GM18519 (cell line): ENCODE measurements around the gene HYOU1.
A peak's percentile ranks its signal among the peaks of the same experiment; 100 is the strongest.
"Not testable (repeated sequence)": the region's sequence is repeated elsewhere in the genome, so short reads cannot be mapped to it uniquely, and the experiment has no call there.

ENCODE experiments used
- ATAC-seq: cut with Tn5 transposase; IDR thresholded peaks from one replicate; pipeline ENCODE4 v1.9.1; 2021; ENCODE audit warnings: mild to moderate bottlenecking, moderate library complexity; ENCODE audit not compliant: unreplicated experiment, low FRiP score

The HYOU1 gene

DNA sequence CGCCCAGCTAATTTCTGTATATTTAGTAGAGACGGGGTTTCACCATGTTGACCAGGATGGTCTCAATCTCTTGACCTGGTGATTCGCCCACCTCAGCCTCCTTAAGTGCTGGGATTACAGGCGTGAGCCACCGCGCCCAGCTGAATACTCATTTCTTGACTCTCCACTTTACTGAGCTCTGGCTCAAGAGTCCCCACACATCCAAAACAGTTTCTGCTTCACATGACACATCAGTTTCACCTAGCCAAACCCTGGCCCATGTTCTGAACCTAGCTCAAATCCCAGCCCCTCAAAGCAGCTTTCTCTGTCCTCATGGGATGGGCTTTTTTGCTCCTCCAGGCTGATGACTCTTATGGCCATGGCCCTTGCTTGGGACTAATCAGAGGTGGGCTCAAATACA lies 9.8 kb downstream of the HYOU1 start:
- ATAC-seq: no peak

DNA sequence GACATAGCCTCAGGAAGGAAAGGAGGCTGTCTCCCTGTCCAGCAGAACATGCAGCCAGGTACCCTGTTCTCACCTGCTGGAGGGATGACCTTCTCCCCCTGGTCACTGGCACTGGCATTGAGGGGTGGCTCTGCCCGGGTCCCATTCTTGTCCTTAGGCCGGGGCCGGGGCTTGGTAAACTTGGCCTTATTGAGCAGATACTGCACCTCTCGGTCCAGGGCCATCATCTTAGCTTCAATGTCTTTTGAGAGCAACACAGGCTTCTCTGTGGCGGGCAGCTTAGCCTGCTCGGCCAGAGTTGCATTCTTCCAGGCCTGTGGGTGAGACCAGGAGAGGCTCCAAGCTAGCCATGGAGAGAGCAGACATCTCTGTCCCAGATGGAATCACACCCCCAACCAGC lies 10.5 kb downstream of the HYOU1 start:
- no peak for ATAC-seq

DNA sequence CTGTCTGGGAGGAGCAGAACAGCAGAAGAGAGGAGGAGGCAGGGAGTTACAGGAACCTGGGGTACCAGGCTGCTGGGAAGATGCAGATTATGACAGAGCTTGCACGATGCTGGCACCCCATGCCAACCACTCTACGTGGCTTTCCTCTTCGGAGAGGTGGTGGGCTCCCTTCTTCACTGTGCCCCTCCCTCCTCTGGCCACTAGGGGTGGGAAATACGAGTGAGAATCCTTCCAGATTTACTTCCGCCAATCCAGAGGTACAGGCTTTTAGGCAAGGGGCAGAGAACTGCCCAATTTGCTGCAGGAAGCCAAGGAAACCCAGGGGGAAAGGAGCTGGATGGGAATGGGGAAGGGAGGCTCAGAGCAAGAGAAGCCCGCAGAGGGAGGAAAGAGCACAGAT lies 12.3 kb downstream of the HYOU1 start:
- no peak for ATAC-seq

DNA sequence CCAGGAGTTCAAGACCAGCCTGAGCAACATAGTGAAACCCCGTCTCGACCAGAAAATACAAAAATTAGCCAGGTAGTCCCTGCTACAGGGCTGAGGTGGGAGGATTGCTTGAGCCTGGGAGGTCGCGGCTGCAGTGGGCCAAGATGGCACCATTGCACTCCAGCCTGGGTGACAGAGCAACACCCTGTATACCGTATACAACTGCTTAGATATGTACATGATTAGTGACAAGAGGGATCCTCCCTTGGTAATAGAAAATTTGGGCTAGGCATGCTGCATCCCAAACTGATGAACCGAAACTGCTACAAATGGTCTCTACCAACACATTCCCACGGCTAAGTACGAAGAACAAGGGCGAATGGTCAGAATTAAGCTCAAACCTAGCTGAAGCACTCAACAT lies 14.1 kb downstream of the HYOU1 start:
- ATAC-seq: no peak

DNA sequence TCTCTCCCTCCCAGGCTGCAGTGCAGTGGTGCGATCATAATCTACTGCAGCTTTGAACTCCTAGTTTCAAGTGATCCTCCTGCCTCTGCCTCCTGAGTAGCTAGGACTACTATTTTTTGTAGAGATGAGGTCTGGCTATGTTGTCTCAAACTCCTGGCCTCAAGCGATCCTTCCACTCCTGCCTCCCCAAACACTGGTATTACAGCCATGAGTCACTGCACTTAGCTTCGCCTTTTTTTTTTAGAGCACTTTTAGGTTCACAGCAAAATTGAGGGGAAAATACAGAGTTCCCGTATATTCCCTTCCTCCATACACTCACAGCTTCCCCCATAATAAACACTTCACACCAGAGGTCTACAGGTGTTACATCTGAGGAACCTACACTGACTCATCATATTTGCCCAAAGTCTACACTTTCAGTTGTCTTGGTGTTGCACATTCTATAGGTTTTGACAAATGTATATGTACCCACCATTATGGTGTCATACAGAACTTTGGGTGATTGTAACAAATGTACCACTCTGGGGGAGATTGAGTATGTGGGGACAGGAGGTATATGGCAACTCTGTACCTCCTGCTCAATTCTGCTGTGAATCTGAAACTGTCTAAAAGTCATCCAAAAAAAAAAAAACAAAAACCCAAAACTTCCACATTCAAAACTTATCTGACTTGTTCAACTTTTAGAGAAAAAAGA lies 15.0 kb downstream of the HYOU1 start:
- no peak for ATAC-seq

DNA sequence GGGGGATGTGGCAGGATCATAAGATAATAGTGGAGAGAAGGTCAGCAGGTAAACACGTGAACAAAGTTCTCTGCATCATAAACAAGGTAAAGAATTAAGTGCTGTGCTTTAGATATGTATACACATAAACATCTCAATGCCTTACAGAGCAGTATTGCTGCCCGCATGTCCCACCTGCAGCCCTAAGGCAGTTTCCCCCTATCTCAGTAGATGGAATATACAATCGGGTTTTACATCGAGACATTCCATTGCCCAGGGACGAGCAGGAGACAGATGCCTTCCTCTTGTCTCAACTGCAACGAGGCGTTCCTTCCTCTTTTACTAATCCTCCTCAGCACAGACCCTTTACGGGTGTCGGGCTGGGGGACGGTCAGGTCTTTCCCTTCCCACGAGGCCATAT lies 17.5 kb downstream of the HYOU1 start:
- ATAC-seq: not testable (repeated sequence)

DNA sequence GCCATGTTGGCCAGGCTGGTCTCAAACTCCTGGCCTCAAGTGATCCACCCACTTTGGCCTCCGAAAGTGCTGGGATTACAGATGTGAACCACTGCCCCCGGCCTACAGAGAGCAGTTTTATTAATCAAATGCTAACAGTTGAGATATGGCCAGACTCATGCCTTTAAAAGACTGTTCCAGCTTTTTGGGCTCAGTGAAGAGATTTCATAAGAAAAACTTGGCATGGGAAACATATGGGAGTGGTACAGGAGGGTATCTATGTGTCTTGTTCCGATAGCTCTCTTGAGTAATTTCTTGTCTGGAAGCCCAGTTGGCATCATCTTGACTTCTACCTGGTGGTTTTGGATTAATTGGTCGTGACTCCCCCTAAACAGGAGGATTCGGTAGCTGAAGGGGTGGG lies 18.1 kb downstream of the HYOU1 start:
- ATAC-seq: no peak

DNA sequence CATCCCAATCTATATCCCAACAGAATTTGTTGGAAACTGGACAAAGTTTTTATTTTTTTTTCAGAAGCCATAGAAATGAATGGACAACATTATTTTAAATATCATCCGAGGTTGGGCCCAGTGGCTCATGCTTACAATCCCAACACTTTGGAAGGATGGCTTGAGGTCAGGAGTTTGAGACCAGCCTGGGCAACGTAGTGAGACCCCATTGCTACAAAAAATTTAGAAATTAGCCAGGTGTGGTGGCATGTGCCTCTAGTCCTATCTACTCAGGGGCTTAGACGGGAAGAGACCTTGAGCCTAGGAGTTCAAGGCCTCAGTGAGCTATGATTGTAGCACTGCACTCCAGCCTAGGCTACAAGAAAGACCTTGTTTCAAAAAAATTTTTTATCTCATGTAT lies 22.2 kb downstream of the HYOU1 start:
- no peak for ATAC-seq

DNA sequence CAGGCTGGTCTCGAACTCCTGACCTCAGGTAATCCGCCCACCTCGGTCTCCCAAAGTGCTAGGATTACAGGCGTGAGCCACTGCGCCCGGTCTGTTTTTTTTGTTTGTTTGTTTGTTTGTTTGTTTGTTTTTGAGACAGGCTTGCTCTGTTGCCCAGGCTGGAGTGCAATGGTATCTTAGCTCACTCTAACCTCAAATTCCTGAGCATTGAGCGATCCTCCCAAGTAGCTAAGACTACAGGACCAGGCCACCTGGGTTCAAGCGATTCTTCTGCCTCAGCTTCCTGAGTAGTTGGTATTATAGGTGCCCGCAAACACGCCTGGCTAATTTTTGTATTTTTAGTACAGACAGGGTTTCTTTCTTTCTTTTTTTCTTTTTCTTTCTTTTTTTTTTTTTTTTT lies 23.6 kb downstream of the HYOU1 start:
- not testable (repeated sequence) for ATAC-seq

DNA sequence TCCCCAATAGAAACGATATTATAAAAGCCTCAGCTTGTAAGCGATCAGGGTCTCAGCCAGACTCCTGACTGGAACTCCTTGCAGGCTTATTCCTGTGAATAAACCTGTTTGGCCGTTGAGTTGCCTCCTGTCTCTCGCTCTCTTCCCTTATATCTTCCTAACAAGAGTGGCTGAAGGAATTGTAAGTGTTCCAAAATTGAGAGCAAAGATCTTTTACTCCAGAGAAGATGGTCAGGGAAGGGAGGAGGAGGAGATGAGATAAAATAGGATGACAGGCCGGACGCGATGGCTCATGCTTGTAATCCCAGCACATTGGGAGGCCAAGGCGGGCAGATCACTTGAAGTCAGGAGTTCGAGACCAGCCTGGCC lies 25.1 kb downstream of the HYOU1 start:
- ATAC-seq: no peak

DNA sequence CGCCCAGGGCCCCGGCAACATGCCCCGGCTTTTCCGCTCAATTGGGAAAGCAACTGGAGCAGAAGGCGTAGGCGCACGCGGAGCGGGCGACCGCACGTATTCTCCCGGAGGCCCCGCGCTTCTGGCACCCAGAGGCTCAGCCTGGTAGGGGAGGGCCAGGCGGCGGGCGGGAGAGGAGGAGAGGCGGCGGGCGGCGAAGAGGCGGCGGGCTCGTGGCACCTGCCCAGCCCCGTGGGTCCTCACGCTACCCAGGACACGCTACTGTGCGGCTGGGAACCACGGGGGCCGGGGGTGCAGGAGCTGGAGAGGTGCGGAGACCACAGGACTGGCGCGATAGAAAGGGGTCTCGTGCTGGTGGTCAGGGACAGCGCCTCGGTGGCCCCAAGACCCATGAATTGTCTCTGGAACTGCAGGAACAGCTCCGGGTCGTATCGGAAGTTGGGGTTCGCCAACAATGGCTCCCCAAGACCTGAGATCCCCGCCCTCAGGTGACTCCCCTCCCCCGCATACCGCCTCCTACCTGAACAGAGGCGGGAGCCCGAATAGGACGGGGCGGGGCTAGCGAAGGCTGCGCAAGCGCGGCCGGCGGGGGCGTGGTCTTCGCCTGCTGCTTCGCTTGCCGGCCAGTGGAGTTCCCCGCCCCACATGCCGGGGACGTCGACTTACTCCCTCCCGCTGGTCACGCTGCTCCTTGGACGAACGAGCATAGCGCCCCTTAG lies 26.5 kb downstream of the HYOU1 start, which contains the start of gene SLC37A4:
Gene SLC37A4 (minus strand): TSS at position 549 of the 719 bp plus-strand sequence.
- ATAC-seq: peak; percentile 91

DNA sequence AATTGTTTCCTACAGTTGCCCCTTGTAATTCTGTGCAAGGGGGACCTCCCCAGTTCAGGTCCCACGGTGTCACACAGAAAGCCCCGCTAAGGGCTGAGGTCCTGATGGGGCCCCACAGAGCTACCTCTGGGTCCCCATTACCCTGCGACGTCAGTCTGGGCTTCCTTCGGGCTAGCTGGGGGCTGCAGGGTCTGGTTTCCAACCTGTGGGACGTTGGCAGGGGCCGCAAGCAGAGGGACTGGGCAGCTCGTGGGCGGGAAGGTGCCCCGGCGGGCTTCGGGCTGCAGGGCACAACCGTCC lies 27.0 kb downstream of the HYOU1 start:
- ATAC-seq: peak; percentile 8

DNA sequence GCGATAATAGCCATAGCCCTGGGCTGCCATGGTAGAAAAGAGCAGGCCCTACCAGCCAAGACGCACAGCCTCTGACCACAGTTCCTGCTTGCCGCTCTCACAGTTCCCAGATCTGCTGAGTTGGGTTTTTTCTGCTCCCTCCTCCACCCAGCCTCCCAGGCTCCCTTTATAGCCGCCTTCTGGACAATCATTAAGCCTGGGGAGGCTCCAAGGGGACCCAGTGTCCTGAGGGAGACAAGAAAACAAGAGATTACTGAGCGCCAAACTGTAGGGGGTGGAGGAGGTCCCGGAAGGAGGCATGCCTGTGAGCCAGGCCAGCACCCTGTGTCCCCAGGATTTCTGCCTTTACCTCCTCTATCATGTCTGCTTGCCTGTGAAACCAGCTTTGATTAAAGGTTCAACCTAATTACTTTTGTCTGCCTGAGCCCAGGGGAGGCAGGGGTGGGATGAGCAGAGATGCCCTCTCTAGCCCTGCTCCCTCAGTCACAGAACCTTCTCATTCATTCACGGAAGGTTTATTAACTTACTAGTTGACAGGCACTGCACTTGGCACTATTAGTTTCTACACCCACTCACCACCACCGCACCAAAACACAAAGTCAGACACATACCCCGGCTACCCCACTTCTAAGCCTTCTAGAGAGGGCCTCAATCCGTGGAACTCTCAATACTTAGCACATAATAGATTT lies 27.5 kb downstream of the HYOU1 start:
- ATAC-seq: peak; percentile 16

DNA sequence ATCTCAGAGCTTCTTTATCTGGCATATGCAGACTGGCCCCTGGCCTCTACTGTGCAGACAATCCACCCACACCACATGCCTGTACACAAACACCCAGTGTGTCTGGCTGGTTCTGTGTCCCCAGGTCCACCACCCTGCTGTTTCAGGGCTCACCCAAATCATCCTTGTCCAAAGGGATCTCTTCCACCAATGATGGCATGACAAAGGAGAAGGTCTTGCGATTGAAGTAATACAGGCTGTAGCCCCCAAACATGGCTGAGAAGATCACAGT lies 28.0 kb downstream of the HYOU1 start:
- no peak for ATAC-seq

DNA sequence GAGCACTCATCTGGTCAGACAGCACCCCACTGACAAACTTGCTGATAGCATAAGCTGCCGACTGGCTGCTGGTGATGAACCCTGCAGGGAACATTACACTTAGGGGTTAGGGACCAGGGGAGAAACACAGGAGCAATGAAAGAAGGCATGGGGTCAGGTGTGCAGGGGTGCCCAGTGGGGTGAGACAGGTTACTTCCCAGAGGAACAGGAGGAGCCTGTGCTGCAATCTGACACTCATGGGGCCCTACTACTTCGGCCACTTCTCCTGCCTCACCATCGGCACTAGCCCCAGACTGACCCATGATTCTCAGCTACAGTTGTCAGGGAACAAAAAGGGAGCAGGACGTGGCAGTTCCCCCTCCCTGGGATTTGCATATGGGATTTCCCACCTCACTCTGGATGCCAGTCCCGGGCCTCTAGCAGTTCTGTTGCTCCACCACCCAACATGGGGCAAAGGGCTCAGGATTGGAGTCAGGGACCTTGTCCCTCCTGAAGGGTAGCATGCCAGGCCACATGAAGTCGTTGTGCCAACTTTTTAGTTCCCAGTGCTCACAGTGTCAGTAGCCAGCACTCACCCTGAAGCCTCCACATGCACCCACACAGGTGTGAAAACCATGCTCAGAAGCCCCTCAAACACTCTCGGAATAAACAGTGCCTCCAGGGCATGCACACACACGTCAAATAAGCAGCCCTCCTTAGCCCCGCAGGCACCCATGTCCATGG lies 28.5 kb downstream of the HYOU1 start:
- ATAC-seq: no peak

DNA sequence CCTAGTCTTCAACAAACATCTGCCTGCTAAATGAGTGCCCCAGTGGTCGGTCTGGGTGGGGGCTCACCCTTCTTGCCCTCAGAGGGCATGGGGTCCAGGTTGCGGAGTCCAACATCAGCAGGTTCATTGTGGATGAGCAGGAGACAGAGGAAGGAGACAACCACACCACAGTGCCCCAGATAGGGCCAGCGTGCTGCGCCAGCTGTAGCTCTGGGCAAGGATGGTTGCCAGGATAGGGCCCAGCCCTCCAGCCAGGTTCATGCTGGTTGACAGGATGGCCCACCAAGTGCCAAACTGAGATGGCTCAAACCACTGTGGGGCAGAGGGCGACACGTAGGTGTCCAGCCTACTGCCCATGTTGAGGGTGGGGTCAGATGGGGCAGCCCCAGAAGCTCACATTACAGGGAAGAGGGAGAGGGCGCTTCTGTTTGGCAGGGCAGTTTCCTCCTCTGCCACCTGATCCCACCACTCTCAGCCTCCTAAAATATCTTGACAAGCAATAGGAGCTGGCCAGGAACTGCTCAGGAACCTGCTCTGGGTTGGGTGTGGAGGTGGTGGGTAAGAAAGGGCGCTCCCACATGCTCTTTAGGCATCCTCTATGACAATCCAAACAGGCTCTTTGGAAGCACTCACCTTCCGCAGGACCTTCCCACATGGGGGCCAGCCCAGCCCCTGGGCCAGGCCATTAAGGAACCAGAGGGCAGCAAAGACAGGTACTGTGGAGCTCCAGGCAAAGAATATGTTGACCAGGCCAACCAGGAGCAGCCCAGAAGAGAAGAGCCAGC lies 29.3 kb downstream of the HYOU1 start:
- no peak for ATAC-seq

DNA sequence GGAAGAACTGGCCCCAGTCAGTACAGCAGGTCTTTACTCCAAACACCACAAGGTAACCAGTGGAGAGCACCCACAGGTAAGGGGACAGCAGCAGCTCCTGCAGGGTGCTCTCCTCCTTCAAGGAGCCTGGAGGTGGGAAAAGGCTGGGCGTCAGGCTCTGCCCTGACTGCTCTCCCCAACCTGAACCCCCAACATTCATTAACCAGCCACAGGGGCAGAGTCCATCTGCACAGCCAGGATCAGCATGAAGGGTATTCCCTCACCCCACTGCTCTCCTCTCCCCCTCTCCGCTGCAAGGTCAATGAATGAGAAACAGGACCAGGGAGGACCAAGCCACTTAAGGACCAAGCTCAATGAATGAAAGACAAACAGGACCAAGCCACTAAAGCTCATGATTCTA lies 30.0 kb downstream of the HYOU1 start:
- no peak for ATAC-seq

DNA sequence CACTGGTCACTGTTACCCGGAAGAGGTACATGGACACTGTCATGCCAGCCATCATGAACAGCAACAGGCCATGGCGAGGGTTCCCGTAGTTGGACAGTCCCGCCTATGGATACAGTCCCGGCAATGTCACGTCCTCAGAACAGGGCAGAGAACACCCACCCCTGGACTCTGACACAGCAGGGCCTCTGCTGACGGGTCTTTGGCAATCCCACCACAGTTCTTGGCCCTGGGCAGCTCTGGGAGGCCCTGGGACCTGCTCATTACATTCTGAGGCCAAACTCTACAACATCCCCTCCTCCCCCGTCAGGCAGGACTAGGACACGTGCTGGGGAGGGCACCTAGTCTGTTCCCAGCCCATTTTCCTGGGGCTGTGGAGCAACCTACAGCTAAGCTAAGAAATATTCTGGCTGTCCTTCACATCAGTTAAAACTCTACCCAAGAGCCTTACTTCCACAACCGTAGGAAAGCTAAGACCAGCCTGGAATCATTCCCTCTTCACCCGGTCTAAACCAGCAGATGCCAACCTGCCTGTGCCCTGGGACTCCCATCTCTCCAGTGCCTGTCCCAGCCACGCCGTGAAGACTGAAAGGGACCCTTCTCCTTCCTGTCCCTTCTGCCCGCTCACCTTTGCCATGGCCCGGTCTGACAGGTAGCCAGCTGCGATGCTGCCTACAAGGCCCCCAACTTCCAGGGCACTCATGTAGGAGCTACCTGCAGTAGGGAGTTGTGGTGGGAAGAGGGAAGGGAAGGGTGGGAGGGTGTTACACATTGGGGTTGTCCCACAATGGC lies 30.8 kb downstream of the HYOU1 start:
- no peak for ATAC-seq

DNA sequence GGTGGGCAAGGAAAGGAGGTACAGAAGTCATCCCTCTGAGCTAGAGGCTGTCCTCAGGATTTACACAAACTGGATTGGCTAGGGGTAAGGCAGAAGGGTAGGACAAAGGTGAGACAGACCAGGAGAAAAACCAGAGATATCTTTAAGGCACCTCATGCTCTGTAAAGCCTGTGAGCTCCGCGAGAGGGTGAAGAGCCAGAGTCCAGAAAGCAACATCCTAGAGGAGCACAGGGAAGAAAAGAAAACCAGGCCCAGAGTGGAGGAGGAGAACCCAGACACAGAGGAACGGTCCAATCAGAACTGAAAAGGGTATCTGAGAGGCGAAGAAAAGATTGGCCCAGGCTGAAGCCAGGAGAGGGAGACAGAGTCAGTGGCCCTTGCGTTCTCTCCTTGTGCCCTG lies 31.5 kb downstream of the HYOU1 start:
- ATAC-seq: no peak

DNA sequence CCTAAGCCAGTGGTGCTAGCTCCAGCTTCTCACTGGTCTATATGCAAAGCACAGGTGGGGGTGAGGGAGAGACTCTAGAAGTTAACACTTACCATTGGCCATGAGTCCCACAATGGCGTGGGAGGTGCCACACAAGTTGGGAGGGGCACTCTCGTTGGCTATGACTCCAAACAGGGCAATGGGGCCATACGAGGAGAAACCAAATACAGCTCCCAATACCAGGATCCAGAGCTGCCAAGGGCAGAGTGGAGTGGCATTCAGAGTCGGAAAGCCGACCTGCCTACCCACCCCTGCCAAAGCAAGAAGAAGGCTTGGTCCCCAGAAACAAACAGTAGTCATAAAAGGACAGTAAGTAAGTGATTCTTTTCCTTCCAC lies 31.9 kb downstream of the HYOU1 start:
- no peak for ATAC-seq
